ENCODE data around the gene RGL3. TPM values are rescaled to one million over a fixed set of nuclear protein-coding genes. Genes with fewer than 3 reads are reported as not detected.

RGL3 gene
- total and polyA plus RNA-seq, 9 of the 15 experiments (the other 6 are each of a cell fraction or from before 2014, with no cell fraction given) = 0.12 to 0.61 (median 0.32) TPM; not detected in 4

DNA sequence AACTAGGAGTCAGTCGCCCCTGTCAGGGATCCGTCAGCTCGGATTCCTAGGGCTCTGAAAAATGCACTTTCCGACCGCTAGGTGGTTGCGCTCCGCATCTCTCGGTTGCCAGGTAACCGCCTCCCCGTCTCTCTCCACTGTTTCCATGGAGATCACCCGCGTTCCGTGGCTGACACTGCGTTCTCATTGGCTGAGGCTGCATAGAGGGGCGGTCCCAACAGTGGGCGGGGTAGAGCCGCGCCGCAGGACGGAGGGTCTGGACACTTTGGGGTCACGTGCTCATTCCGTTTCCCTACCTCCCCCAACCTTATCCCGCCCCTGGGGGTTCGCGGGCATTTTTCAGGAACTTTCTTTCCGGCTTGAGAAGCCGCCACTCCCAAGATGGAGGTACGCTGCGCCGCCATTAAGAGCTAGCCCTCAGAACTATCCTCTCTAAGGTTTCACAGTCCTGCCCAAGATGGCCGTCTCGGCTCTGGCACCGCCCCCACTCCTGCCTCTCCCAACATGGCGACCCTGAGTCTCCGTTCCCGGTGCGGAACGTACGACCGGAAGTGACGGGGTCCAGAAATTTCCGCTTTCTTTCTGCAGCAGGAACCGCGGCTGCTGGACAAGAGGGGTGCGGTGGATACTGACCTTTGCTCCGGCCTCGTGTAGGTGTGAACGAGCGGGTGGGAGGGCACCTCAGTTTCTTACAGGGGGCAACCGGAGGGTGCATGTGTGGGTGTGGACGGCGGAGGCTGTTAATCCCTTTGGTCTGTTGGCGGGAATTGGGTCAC, 16.1 kb upstream of the RGL3 start, which contains the start of the genes ODAD3 and PRKCSH (continued):
- TF ChIP-seq SMAD3 (CRISPR knock-in tag; conservative IDR thresholded peaks at IDR 0.05) = peak; percentile 77; the same call in 1 of the 2 replicates
- TF ChIP-seq MYNN (IDR thresholded peaks at IDR 0.05) = peak; percentile 94
- no peak for TF ChIP-seq MYNN (CRISPR knock-in tag; IDR thresholded peaks at IDR 0.05)
- TF ChIP-seq GATAD2B (IDR thresholded peaks at IDR 0.05; ENCODE audit: borderline replicate concordance) = no peak
- TF ChIP-seq, protein P1, sequence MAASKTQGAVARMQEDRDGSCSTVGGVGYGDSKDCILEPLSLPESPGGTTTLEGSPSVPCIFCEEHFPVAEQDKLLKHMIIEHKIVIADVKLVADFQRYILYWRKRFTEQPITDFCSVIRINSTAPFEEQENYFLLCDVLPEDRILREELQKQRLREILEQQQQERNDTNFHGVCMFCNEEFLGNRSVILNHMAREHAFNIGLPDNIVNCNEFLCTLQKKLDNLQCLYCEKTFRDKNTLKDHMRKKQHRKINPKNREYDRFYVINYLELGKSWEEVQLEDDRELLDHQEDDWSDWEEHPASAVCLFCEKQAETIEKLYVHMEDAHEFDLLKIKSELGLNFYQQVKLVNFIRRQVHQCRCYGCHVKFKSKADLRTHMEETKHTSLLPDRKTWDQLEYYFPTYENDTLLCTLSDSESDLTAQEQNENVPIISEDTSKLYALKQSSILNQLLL (CRISPR knock-in tag; IDR thresholded peaks at IDR 0.05; ENCODE audit: borderline replicate concordance) = no peak
- peak; percentile 93 for TF ChIP-seq SAP30 (IDR thresholded peaks at IDR 0.05; ENCODE audit: borderline replicate concordance, insufficient read depth, low read depth, low read length, poor library complexity, severe bottlenecking)
- TF ChIP-seq, protein P2, sequence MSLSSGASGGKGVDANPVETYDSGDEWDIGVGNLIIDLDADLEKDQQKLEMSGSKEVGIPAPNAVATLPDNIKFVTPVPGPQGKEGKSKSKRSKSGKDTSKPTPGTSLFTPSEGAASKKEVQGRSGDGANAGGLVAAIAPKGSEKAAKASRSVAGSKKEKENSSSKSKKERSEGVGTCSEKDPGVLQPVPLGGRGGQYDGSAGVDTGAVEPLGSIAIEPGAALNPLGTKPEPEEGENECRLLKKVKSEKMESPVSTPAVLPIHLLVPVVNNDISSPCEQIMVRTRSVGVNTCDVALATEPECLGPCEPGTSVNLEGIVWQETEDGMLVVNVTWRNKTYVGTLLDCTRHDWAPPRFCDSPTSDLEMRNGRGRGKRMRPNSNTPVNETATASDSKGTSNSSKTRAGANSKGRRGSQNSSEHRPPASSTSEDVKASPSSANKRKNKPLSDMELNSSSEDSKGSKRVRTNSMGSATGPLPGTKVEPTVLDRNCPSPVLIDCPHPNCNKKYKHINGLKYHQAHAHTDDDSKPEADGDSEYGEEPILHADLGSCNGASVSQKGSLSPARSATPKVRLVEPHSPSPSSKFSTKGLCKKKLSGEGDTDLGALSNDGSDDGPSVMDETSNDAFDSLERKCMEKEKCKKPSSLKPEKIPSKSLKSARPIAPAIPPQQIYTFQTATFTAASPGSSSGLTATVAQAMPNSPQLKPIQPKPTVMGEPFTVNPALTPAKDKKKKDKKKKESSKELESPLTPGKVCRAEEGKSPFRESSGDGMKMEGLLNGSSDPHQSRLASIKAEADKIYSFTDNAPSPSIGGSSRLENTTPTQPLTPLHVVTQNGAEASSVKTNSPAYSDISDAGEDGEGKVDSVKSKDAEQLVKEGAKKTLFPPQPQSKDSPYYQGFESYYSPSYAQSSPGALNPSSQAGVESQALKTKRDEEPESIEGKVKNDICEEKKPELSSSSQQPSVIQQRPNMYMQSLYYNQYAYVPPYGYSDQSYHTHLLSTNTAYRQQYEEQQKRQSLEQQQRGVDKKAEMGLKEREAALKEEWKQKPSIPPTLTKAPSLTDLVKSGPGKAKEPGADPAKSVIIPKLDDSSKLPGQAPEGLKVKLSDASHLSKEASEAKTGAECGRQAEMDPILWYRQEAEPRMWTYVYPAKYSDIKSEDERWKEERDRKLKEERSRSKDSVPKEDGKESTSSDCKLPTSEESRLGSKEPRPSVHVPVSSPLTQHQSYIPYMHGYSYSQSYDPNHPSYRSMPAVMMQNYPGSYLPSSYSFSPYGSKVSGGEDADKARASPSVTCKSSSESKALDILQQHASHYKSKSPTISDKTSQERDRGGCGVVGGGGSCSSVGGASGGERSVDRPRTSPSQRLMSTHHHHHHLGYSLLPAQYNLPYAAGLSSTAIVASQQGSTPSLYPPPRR (CRISPR knock-in tag; IDR thresholded peaks at IDR 0.05; ENCODE audit: borderline replicate concordance) = no peak
- no peak for TF ChIP-seq TGIF2 (CRISPR knock-in tag; IDR thresholded peaks at IDR 0.05)
- TF ChIP-seq CAMTA2 (CRISPR knock-in tag; conservative IDR thresholded peaks at IDR 0.05) = no peak
- TF ChIP-seq SMARCE1 (IDR thresholded peaks at IDR 0.05) = no peak
- TF ChIP-seq EZH2 (IDR thresholded peaks at IDR 0.05; ENCODE audit: borderline replicate concordance, low read depth, low read length) = no peak
- TF ChIP-seq RBM39 (optimal IDR thresholded peaks at IDR 0.05; ENCODE audit: low read depth, low read length) = no peak
- no peak for TF ChIP-seq PRMT5 (CRISPR knock-in tag; IDR thresholded peaks at IDR 0.05)
- TF ChIP-seq NR3C1 (CRISPR knock-in tag; IDR thresholded peaks at IDR 0.05) = no peak
- TF ChIP-seq, protein P3, sequence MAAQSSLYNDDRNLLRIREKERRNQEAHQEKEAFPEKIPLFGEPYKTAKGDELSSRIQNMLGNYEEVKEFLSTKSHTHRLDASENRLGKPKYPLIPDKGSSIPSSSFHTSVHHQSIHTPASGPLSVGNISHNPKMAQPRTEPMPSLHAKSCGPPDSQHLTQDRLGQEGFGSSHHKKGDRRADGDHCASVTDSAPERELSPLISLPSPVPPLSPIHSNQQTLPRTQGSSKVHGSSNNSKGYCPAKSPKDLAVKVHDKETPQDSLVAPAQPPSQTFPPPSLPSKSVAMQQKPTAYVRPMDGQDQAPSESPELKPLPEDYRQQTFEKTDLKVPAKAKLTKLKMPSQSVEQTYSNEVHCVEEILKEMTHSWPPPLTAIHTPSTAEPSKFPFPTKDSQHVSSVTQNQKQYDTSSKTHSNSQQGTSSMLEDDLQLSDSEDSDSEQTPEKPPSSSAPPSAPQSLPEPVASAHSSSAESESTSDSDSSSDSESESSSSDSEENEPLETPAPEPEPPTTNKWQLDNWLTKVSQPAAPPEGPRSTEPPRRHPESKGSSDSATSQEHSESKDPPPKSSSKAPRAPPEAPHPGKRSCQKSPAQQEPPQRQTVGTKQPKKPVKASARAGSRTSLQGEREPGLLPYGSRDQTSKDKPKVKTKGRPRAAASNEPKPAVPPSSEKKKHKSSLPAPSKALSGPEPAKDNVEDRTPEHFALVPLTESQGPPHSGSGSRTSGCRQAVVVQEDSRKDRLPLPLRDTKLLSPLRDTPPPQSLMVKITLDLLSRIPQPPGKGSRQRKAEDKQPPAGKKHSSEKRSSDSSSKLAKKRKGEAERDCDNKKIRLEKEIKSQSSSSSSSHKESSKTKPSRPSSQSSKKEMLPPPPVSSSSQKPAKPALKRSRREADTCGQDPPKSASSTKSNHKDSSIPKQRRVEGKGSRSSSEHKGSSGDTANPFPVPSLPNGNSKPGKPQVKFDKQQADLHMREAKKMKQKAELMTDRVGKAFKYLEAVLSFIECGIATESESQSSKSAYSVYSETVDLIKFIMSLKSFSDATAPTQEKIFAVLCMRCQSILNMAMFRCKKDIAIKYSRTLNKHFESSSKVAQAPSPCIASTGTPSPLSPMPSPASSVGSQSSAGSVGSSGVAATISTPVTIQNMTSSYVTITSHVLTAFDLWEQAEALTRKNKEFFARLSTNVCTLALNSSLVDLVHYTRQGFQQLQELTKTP (IDR thresholded peaks at IDR 0.05; ENCODE audit: low read depth in 1 of 2, partially characterized antibody in 2 of 2) = peak in 1 of 2 experiments; percentile 48
